Thyroid gland (tissue), 4 donors: ENCODE measurements around the gene SNRPD3. TPM values are rescaled to one million over a fixed set of nuclear protein-coding genes. Genes with fewer than 3 reads are reported as not detected.

Source experiments
- DNase-seq, 2 donors: peaks; one replicate each; pipeline ENCODE4 v3.0.0-alpha.2; 2019
- H3K27ac ChIP-seq, 3 donors: fragments of 200-600 bp; sonication (generic); 1 replicate in 2 of 3; 2 replicates in 1 of 3; pipeline ENCODE4 v1.5.1; 2016 to 2019; ENCODE audit warnings: mild to moderate bottlenecking in 1 of 3, moderate library complexity in 1 of 3
- H3K27me3 ChIP-seq: fragments of 200-600 bp; sonication (generic); one replicate; pipeline ENCODE4 v1.5.1; 2019
- H3K36me3 ChIP-seq, 2 donors: fragments of 200-600 bp; sonication (generic); one replicate each; pipeline ENCODE4 v1.5.1; 2016 to 2019
- H3K4me1 ChIP-seq, 2 donors: fragments of 200-600 bp; sonication (generic); one replicate each; pipeline ENCODE4 v1.5.1; 2017 to 2019
- H3K4me3 ChIP-seq, 3 donors: fragments of 200-600 bp; sonication (generic); replicated peaks in 1 of 3; 1 replicate in 2 of 3; 2 replicates in 1 of 3; pipeline ENCODE4 v1.5.1; 2016; ENCODE audit warnings: mild to moderate bottlenecking in 1 of 3
- H3K9me3 ChIP-seq: fragments of 200-600 bp; sonication (generic); one replicate; pipeline ENCODE4 v1.5.1; 2017
- POLR2A ChIP-seq, 2 donors: fragments of 450-650 bp; IDR thresholded peaks; one replicate each; pipeline ENCODE4 v1.6.1; 2017; ENCODE audit warnings: antibody characterized with exemption in 2 of 2, mild to moderate bottlenecking in 2 of 2, moderate library complexity in 1 of 2
- WGBS, 2 donors: methylation state at CpG; one replicate each; pipeline ENCODE4 v1.1.5; 2017; 5-methylcytosine and 5-hydroxymethylcytosine counted together
- intact Hi-C: fragments of 100-400 bp; cut with DNase I; formaldehyde crosslinking; loops from one replicate; pipeline ENCODE4 v1.15.1; 2023
- total RNA-seq, 4 donors: library from RNA; depleted of rRNA; stranded (reverse); fragments of >200 nt; gene quantifications; one replicate each; pipeline ENCODE4 v1.2.3, GENCODE V29; 2016
- TF ChIP-seq, protein P1 (sequence below), 6 experiments: fragments of 200-600 bp in 3 of 6; fragments of 450-650 bp in 3 of 6; sonication (generic) in 3 of 6; IDR thresholded peaks; one replicate each; pipeline ENCODE4 v1.5.1; 2016 to 2019; ENCODE audit warnings: antibody characterized with exemption in 6 of 6, mild to moderate bottlenecking in 2 of 6, inconsistent platforms in 1 of 6, moderate library complexity in 1 of 6

SNRPD3 gene
- total RNA-seq, 4 donors from 2014 or later, result 96.9 to 216 (median 145) TPM

DNA sequence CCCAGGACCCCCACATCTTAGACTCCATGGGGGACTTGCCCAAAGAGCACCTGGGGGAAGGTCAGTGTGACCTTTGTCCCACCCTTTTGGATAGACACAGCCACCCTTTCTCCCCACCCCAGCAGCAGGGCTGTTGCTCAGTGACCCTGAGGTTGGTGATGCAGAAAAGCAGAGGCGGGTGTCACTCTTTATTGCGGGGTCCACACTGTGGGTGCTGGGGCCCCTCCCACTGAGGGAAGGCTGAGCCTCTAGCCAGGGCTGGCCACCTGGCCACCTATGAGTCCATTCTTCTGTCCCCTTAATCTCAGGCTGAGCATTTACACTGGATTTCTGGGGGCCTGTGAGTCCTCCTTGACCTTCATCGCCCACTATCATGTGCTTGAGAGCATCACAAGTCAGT is 29.7 kb downstream of the SNRPD3 start:
- 95 to 100% methylated on average over 3 of the region's 3 CpGs for WGBS, 2 donors
- TF ChIP-seq, protein P1, sequence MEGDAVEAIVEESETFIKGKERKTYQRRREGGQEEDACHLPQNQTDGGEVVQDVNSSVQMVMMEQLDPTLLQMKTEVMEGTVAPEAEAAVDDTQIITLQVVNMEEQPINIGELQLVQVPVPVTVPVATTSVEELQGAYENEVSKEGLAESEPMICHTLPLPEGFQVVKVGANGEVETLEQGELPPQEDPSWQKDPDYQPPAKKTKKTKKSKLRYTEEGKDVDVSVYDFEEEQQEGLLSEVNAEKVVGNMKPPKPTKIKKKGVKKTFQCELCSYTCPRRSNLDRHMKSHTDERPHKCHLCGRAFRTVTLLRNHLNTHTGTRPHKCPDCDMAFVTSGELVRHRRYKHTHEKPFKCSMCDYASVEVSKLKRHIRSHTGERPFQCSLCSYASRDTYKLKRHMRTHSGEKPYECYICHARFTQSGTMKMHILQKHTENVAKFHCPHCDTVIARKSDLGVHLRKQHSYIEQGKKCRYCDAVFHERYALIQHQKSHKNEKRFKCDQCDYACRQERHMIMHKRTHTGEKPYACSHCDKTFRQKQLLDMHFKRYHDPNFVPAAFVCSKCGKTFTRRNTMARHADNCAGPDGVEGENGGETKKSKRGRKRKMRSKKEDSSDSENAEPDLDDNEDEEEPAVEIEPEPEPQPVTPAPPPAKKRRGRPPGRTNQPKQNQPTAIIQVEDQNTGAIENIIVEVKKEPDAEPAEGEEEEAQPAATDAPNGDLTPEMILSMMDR (IDR thresholded peaks at IDR 0.05), result no peak
- no peak for TF ChIP-seq POLR2A (IDR thresholded peaks at IDR 0.05)
- Histone ChIP-seq H3K4me1 (peaks cover 39 to 45% of the 10 kb centered on the region in 2 donors), H3K27ac (peak overlapping the region in 1 of 3 donors; percentile 12), H3K27me3 (no peaks in the 10 kb centered on the region), H3K36me3 (peaks cover 0 to 4% of the 10 kb centered on the region in 2 donors), H3K4me3 (no peak overlapping the region), H3K9me3 (no peaks in the 10 kb centered on the region)
- DNase-seq, result no peak
- intact Hi-C loops, result no loop called here

DNA sequence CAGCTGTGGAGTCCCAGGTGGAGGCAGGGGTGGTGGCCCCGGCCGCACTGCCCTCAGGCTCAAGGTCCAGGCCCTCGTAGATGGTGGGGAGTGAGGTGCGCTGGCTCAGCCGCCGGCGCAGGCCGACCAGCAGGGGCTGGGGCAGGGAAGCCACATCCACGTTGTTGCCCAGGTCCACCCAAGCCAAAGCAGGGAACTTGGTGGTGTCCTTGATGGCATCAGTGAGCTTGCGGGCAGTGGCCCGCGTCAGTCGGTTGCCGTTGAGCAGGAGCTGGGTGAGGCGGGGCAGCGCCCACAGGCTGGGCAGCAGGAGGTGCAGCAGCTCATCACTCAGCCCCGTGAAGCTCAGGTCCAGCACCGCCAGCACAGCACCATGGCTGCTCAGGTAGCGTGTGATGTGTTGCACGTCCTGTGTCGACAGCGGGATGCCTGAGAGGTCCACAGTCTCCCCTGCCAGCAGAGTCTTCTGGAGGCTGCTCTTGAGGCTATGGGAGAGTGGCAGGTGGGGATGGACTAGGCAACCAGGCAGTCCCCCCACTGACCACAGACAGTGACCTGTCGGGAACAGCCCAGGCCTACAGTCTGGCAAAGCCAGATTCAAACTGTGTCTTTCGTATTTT is 30.2 kb downstream of the SNRPD3 start:
- Histone ChIP-seq H3K27ac (no peak overlapping the region), H3K4me1 (peaks cover 39 to 49% of the 10 kb centered on the region in 2 donors), H3K9me3 (no peaks in the 10 kb centered on the region), H3K36me3 (peaks cover 0 to 4% of the 10 kb centered on the region in 2 donors), H3K27me3 (no peaks in the 10 kb centered on the region), H3K4me3 (no peak overlapping the region)
- 98 to 99% methylated on average over 14 to 17 of the region's 24 CpGs for WGBS, 2 donors
- TF ChIP-seq, protein P1 (IDR thresholded peaks at IDR 0.05), result no peak
- no peak for TF ChIP-seq POLR2A (IDR thresholded peaks at IDR 0.05)
- intact Hi-C loops, result no loop called here
- DNase-seq, result peak in 1 of 2 donors; percentile 24

DNA sequence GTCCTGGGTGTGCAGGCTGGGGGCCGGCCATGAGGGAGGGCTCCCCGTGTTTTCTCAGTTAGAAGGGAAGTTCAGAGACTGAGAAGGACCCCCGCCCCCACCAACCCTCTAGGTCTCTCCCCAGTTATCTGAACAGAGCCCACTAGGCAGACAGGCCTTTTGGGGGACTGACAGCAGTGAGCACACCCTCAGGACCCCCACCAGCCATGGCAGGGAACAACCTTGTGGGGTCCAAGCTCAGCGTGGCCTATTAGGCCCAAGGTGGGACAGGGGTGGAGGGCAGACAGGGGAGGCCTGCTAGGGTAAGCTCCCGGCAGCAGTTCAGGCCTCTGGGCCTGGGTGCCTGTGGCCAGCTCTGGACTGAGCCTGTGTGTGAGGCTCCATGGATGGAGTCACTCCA is 31.5 kb downstream of the SNRPD3 start:
- H3K4me1 ChIP-seq, result peaks cover 37 to 52% of the 10 kb centered on the region in 2 donors
- no peak for TF ChIP-seq POLR2A (IDR thresholded peaks at IDR 0.05)
- TF ChIP-seq, protein P1 (IDR thresholded peaks at IDR 0.05), result no peak
- intact Hi-C loops, result no loop called here
- 76 to 89% methylated on average over 3 to 4 of the region's 5 CpGs for WGBS, 2 donors
- H3K27me3 ChIP-seq, result no peaks in the 10 kb centered on the region
- H3K9me3 ChIP-seq, result no peaks in the 10 kb centered on the region
- no peak overlapping the region for H3K4me3 ChIP-seq
- peaks cover 0 to 4% of the 10 kb centered on the region in 2 donors for H3K36me3 ChIP-seq
- peak overlapping the region in 1 of 3 donors; percentile 77 for H3K27ac ChIP-seq
- DNase-seq, result no peak

DNA sequence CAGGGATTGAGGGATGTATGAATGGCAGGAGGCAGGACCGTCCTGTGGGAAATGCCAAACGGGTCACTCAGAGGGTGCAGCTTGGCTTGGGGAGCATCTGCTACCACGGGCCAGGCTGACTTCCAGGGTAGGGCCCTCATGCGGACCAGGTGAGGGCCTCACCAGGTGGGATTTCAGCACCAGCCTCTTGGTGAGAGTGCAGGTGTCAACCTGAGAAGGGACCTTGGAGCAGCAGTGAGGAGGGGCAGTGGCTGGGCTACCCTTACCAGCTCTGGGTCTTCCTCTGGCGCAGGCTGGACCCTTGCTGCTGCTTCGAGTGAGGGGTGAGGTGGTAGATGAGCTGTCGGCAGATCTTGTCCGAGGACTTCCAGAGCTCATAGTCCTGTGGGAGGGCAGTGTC is 32.1 kb downstream of the SNRPD3 start:
- Histone ChIP-seq H3K27ac (peak overlapping the region; percentile 34 to 77 (median 72)), H3K9me3 (no peaks in the 10 kb centered on the region), H3K4me3 (no peak overlapping the region), H3K4me1 (peaks cover 35 to 48% of the 10 kb centered on the region in 2 donors), H3K36me3 (peaks cover 0 to 4% of the 10 kb centered on the region in 2 donors), H3K27me3 (no peaks in the 10 kb centered on the region)
- 70 to 83% methylated on average over 6 to 8 of the region's 8 CpGs for WGBS, 2 donors
- intact Hi-C loops, result no loop called here
- DNase-seq, result no peak
- TF ChIP-seq POLR2A (IDR thresholded peaks at IDR 0.05), result no peak
- TF ChIP-seq, protein P1 (IDR thresholded peaks at IDR 0.05), result no peak

DNA sequence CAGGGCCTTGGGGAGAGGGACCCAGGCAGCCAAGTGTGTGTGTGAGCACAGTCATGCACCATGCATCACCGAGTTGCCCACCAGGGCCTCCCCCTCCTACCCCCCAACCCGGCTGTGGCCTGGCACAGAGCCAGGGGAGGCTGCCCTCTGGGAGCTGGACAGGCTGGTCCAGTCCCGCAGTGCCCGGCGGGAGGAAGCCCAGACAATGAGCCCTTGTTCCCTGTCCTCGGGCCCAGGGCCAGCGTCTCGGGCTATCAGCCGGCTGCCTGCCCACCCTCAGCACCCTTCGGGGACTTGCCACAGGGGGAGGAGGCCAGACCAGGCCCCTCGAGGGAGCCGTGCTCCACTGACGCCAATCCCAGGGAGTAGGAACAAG is 32.6 kb downstream of the SNRPD3 start:
- Histone ChIP-seq H3K4me3 (no peak overlapping the region), H3K36me3 (peaks cover 0 to 4% of the 10 kb centered on the region in 2 donors), H3K4me1 (peaks cover 35 to 46% of the 10 kb centered on the region in 2 donors), H3K27ac (peak overlapping the region; percentile 34 to 77 (median 72)), H3K27me3 (no peaks in the 10 kb centered on the region), H3K9me3 (no peaks in the 10 kb centered on the region)
- peak; percentile 91 to 96 for DNase-seq
- intact Hi-C loops, result no loop called here
- TF ChIP-seq POLR2A (IDR thresholded peaks at IDR 0.05), result no peak
- TF ChIP-seq, protein P1 (IDR thresholded peaks at IDR 0.05), result no peak
- 17 to 37% methylated on average over 1 to 10 of the region's 13 CpGs for WGBS, 2 donors
